GM23338 (cell line): ENCODE results near the gene SV2C. TPM values are rescaled to one million over a fixed set of nuclear protein-coding genes. Genes with fewer than 3 reads are reported as not detected.

Source experiments
- ATAC-seq: fragments of 200-7000 bp; cut with Tn5 transposase; 3 replicates; pipeline ENCODE4 v1.9.1; 2020
- DNase-seq: peaks from one replicate; pipeline ENCODE4 v3.0.0-alpha.2; 2015; ENCODE audit warnings: low spot score
- H2AFZ ChIP-seq: fragments of 200-600 bp; sonication (generic); 2 replicates; pipeline ENCODE4 v1.8.0; 2016; ENCODE audit warnings: antibody characterized with exemption, mild to moderate bottlenecking, moderate library complexity
- H3F3A ChIP-seq: fragments of 200-600 bp; sonication (generic); replicated peaks from 2 replicates; pipeline ENCODE4 v1.8.0; 2017; ENCODE audit warnings: antibody characterized with exemption, mixed run types, low read depth
- H3K27ac ChIP-seq: fragments of 200-600 bp; sonication (generic); 2 replicates; pipeline ENCODE4 v1.6.1; 2016; ENCODE audit warnings: low read depth
- H3K27me3 ChIP-seq: fragments of 200-600 bp; sonication (generic); 2 replicates; pipeline ENCODE4 v1.8.0; 2016; ENCODE audit warnings: mild to moderate bottlenecking, mixed run types, moderate library complexity; ENCODE audit not compliant: insufficient read depth
- H3K36me3 ChIP-seq: fragments of 200-600 bp; sonication (generic); 2 replicates; pipeline ENCODE4 v1.8.0; 2016; ENCODE audit warnings: mild to moderate bottlenecking; ENCODE audit not compliant: insufficient read depth
- H3K4me1 ChIP-seq: fragments of 200-600 bp; sonication (generic); 2 replicates; pipeline ENCODE4 v1.8.0; 2016; ENCODE audit warnings: mild to moderate bottlenecking, moderate library complexity; ENCODE audit not compliant: insufficient read depth
- H3K4me2 ChIP-seq: fragments of 200-600 bp; sonication (generic); 2 replicates; pipeline ENCODE4 v1.7.1; 2017; ENCODE audit warnings: mixed run types
- H3K4me3 ChIP-seq: fragments of 200-600 bp; sonication (generic); 2 replicates; pipeline ENCODE4 v1.6.1; 2016; ENCODE audit warnings: mixed run types
- H3K79me2 ChIP-seq: fragments of 200-600 bp; sonication (generic); replicated peaks from 2 replicates; pipeline ENCODE4 v1.8.0; 2017; ENCODE audit warnings: mild to moderate bottlenecking; ENCODE audit not compliant: insufficient read depth
- H3K9me2 ChIP-seq: fragments of 200-600 bp; sonication (generic); 2 replicates; pipeline ENCODE4 v1.8.0; 2017; ENCODE audit not compliant: insufficient read depth
- H4K20me1 ChIP-seq: fragments of 200-600 bp; sonication (generic); replicated peaks from 2 replicates; pipeline ENCODE4 v1.8.0; 2017; ENCODE audit warnings: mild to moderate bottlenecking; ENCODE audit not compliant: insufficient read depth
- H3K27ac Mint-ChIP-seq: 2 replicates; pipeline ENCODE4 v1.8.0; 2020; ENCODE audit warnings: inconsistent platforms, mild to moderate bottlenecking, moderate library complexity, mixed read lengths
- H3K27me3 Mint-ChIP-seq: 3 replicates; pipeline ENCODE4 v1.8.0; 2022; ENCODE audit warnings: low read depth, mild to moderate bottlenecking, moderate library complexity, mixed read lengths, inconsistent platforms; ENCODE audit not compliant: insufficient read depth, poor library complexity
- H3K36me3 Mint-ChIP-seq: 3 replicates; pipeline ENCODE4 v1.8.0; 2021; ENCODE audit warnings: low read depth, mild to moderate bottlenecking, inconsistent platforms, moderate library complexity, mixed read lengths
- H3K4me1 Mint-ChIP-seq: 3 replicates; pipeline ENCODE4 v1.8.0; 2020; ENCODE audit warnings: mild to moderate bottlenecking, inconsistent platforms, mixed read lengths
- H3K4me3 Mint-ChIP-seq: 3 replicates; pipeline ENCODE4 v1.8.0; 2021; ENCODE audit warnings: moderate library complexity, mild to moderate bottlenecking, inconsistent platforms, mixed read lengths
- H3K9me3 Mint-ChIP-seq: 3 replicates; pipeline ENCODE4 v1.8.0; 2020; ENCODE audit warnings: moderate library complexity, mild to moderate bottlenecking, inconsistent platforms, mixed read lengths
- CREB1 ChIP-seq: fragments of 250-450 bp; sonication (Bioruptor Pico); IDR thresholded peaks from 2 replicates; pipeline ENCODE4 v1.5.0; 2020; ENCODE audit warnings: low read depth, mild to moderate bottlenecking, moderate library complexity
- EZH2 ChIP-seq: fragments of 200-600 bp; sonication (generic); IDR thresholded peaks from one replicate; pipeline ENCODE4 v1.8.0; 2017; ENCODE audit warnings: antibody characterized with exemption, mild to moderate bottlenecking, low read depth; ENCODE audit not compliant: unreplicated experiment
- EZH2phosphoT487 ChIP-seq: fragments of 200-600 bp; sonication (generic); IDR thresholded peaks from one replicate; pipeline ENCODE4 v1.8.1; 2018; ENCODE audit warnings: antibody characterized with exemption; ENCODE audit not compliant: unreplicated experiment
- JUNB ChIP-seq: IDR thresholded peaks from one replicate; pipeline ENCODE4 v1.6.1; 2016; ENCODE audit warnings: antibody characterized with exemption; ENCODE audit not compliant: unreplicated experiment
- NANOG ChIP-seq: IDR thresholded peaks from 2 replicates; pipeline ENCODE4 v1.6.1; 2016; ENCODE audit warnings: antibody characterized with exemption, borderline replicate concordance
- POLR2AphosphoS5 ChIP-seq: IDR thresholded peaks from 2 replicates; pipeline ENCODE4 v1.6.1; 2016; ENCODE audit warnings: antibody characterized with exemption, low read depth
- STAT1 ChIP-seq: IDR thresholded peaks from one replicate; pipeline ENCODE4 v1.6.1; 2016; ENCODE audit warnings: antibody characterized with exemption; ENCODE audit not compliant: unreplicated experiment
- ZNF114 ChIP-seq: fragments of 250-450 bp; sonication (Bioruptor Pico); IDR thresholded peaks from 2 replicates; pipeline ENCODE4 v1.5.0; 2020; ENCODE audit warnings: mild to moderate bottlenecking, moderate library complexity
- ZNF331 ChIP-seq: fragments of 250-450 bp; sonication (Bioruptor Pico); IDR thresholded peaks from 2 replicates; pipeline ENCODE4 v1.5.0; 2020; ENCODE audit warnings: low read depth, mild to moderate bottlenecking, moderate library complexity
- polyA plus RNA-seq: library from polyadenylated mRNA; unstranded; fragments of >200 nt; fragmentation: Nextera tagmentation; extraction: Ambion mirVana; gene quantifications from 2 replicates; pipeline ENCODE4 v1.2.1, GENCODE V29; 2016
- total RNA-seq: library from RNA; depleted of rRNA; stranded (reverse); fragments of >200 nt; shearing (Covaris generic); gene quantifications from 2 replicates; pipeline ENCODE4 v1.2.3, GENCODE V29; 2014
- TF ChIP-seq, protein P1 (sequence below): IDR thresholded peaks from one replicate; pipeline ENCODE4 v1.6.1; 2018; ENCODE audit warnings: antibody characterized with exemption; ENCODE audit not compliant: unreplicated experiment
- TF ChIP-seq, protein P2 (sequence below): IDR thresholded peaks from 2 replicates; pipeline ENCODE4 v1.6.1; 2016; ENCODE audit warnings: antibody characterized with exemption
- TF ChIP-seq, protein P3 (sequence below): fragments of 250-450 bp; sonication (Bioruptor Pico); IDR thresholded peaks from 2 replicates; pipeline ENCODE4 v1.5.0; 2020; ENCODE audit warnings: mild to moderate bottlenecking, moderate library complexity

Gene SV2C
- total and polyA plus RNA-seq, 2 experiments from 2014 or later: 0.05 to 0.07 TPM

DNA sequence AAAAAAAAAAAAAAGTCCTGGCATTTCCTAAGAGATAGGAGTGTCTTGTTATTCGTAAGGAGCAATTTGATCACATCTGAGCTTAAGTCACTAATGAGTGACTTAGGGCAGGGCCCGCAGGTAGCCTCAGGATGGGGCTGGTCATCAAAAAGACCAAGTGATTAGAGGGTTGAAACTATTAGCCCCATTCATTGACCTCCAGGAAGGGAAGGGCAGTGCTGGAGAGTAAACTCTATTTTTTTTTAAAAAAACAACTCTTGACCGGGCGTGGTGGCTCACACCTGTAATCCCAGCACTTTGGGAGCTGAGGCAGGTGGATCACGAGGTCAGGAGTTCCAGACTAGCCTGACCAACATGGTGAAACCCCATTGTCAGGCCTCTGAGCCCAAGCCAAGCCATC, 273.7 kb downstream of the SV2C start (continued):
- TF ChIP-seq CREB1 (CRISPR knock-in tag): no peak

DNA sequence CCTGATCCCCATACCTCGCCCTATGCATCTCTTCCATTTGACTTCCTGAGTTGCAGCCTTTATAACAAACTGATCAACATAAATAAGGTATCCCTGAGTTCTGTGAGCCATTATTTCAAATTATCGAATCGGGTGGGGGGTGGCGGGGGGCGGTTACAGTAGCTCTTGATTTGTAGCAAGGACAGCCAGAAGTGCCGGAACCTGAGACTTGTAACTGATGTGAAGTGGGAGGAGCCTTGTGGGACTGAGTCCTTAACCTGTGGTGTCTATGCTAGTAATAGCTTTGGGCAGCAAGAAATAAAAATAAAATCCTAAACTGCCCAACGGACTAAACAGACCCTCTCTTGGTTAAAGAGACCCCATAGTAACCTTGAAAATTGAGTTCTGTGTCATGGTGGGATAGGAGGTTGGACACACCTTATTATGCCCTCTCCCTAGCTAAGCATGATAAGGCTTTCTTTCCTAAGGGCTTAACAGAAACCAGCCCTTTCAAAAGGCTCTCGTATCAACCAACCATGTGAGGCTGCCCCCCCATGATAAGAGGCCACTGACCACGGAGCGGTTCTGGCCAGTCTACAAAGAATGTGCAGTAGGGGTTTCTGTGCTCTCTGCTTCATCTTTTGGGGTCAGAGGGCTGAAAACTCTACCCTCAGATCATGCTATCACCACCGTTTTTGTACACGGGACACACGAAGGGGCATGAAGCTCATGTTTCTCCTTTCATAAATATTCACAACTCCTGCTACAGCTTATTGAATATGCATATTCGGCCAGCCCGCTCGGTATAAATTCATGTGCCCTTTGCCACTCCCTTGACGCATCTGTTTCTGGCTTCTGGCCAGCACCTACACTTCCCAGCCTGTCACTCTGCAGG, 280.4 kb downstream of the SV2C start:
- H3K27me3 Mint-ChIP-seq: peaks cover 8% of the 10 kb centered on the region
- no peak overlapping the region for H3K4me3 Mint-ChIP-seq
- H3K4me1 Mint-ChIP-seq: peaks cover 11% of the 10 kb centered on the region; the same call in 2 of the 3 replicates
- H3K27me3 ChIP-seq: no peaks in the 10 kb centered on the region
- H3K79me2 ChIP-seq: no peaks in the 10 kb centered on the region
- no peaks in the 10 kb centered on the region for H3K36me3 Mint-ChIP-seq
- H3K4me2 ChIP-seq: no peak overlapping the region
- ATAC-seq (no peak), DNase-seq (no peak)
- H3K9me2 ChIP-seq: peaks cover 11% of the 10 kb centered on the region; the same call in 1 of the 2 replicates
- no peaks in the 10 kb centered on the region for H3K4me1 ChIP-seq
- no peak overlapping the region for H3K27ac Mint-ChIP-seq
- no peaks in the 10 kb centered on the region for H3F3A ChIP-seq
- no peak overlapping the region for H2AFZ ChIP-seq
- H3K9me3 Mint-ChIP-seq: no peaks in the 10 kb centered on the region
- no peaks in the 10 kb centered on the region for H3K36me3 ChIP-seq
- no peak overlapping the region for H3K4me3 ChIP-seq
- no peaks in the 10 kb centered on the region for H4K20me1 ChIP-seq
- no peak overlapping the region for H3K27ac ChIP-seq
- no peak for TF ChIP-seq NANOG
- no peak for TF ChIP-seq ZNF114 (CRISPR knock-in tag)
- TF ChIP-seq POLR2AphosphoS5: no peak
- TF ChIP-seq JUNB: no peak
- no peak for TF ChIP-seq ZNF331 (CRISPR knock-in tag)
- TF ChIP-seq, protein P1, sequence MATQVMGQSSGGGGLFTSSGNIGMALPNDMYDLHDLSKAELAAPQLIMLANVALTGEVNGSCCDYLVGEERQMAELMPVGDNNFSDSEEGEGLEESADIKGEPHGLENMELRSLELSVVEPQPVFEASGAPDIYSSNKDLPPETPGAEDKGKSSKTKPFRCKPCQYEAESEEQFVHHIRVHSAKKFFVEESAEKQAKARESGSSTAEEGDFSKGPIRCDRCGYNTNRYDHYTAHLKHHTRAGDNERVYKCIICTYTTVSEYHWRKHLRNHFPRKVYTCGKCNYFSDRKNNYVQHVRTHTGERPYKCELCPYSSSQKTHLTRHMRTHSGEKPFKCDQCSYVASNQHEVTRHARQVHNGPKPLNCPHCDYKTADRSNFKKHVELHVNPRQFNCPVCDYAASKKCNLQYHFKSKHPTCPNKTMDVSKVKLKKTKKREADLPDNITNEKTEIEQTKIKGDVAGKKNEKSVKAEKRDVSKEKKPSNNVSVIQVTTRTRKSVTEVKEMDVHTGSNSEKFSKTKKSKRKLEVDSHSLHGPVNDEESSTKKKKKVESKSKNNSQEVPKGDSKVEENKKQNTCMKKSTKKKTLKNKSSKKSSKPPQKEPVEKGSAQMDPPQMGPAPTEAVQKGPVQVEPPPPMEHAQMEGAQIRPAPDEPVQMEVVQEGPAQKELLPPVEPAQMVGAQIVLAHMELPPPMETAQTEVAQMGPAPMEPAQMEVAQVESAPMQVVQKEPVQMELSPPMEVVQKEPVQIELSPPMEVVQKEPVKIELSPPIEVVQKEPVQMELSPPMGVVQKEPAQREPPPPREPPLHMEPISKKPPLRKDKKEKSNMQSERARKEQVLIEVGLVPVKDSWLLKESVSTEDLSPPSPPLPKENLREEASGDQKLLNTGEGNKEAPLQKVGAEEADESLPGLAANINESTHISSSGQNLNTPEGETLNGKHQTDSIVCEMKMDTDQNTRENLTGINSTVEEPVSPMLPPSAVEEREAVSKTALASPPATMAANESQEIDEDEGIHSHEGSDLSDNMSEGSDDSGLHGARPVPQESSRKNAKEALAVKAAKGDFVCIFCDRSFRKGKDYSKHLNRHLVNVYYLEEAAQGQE: no peak
- TF ChIP-seq EZH2phosphoT487: no peak
- TF ChIP-seq, protein P2, sequence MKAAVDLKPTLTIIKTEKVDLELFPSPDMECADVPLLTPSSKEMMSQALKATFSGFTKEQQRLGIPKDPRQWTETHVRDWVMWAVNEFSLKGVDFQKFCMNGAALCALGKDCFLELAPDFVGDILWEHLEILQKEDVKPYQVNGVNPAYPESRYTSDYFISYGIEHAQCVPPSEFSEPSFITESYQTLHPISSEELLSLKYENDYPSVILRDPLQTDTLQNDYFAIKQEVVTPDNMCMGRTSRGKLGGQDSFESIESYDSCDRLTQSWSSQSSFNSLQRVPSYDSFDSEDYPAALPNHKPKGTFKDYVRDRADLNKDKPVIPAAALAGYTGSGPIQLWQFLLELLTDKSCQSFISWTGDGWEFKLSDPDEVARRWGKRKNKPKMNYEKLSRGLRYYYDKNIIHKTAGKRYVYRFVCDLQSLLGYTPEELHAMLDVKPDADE: no peak
- TF ChIP-seq STAT1: no peak
- TF ChIP-seq EZH2: no peak
- TF ChIP-seq CREB1 (CRISPR knock-in tag): no peak
- TF ChIP-seq, protein P3, sequence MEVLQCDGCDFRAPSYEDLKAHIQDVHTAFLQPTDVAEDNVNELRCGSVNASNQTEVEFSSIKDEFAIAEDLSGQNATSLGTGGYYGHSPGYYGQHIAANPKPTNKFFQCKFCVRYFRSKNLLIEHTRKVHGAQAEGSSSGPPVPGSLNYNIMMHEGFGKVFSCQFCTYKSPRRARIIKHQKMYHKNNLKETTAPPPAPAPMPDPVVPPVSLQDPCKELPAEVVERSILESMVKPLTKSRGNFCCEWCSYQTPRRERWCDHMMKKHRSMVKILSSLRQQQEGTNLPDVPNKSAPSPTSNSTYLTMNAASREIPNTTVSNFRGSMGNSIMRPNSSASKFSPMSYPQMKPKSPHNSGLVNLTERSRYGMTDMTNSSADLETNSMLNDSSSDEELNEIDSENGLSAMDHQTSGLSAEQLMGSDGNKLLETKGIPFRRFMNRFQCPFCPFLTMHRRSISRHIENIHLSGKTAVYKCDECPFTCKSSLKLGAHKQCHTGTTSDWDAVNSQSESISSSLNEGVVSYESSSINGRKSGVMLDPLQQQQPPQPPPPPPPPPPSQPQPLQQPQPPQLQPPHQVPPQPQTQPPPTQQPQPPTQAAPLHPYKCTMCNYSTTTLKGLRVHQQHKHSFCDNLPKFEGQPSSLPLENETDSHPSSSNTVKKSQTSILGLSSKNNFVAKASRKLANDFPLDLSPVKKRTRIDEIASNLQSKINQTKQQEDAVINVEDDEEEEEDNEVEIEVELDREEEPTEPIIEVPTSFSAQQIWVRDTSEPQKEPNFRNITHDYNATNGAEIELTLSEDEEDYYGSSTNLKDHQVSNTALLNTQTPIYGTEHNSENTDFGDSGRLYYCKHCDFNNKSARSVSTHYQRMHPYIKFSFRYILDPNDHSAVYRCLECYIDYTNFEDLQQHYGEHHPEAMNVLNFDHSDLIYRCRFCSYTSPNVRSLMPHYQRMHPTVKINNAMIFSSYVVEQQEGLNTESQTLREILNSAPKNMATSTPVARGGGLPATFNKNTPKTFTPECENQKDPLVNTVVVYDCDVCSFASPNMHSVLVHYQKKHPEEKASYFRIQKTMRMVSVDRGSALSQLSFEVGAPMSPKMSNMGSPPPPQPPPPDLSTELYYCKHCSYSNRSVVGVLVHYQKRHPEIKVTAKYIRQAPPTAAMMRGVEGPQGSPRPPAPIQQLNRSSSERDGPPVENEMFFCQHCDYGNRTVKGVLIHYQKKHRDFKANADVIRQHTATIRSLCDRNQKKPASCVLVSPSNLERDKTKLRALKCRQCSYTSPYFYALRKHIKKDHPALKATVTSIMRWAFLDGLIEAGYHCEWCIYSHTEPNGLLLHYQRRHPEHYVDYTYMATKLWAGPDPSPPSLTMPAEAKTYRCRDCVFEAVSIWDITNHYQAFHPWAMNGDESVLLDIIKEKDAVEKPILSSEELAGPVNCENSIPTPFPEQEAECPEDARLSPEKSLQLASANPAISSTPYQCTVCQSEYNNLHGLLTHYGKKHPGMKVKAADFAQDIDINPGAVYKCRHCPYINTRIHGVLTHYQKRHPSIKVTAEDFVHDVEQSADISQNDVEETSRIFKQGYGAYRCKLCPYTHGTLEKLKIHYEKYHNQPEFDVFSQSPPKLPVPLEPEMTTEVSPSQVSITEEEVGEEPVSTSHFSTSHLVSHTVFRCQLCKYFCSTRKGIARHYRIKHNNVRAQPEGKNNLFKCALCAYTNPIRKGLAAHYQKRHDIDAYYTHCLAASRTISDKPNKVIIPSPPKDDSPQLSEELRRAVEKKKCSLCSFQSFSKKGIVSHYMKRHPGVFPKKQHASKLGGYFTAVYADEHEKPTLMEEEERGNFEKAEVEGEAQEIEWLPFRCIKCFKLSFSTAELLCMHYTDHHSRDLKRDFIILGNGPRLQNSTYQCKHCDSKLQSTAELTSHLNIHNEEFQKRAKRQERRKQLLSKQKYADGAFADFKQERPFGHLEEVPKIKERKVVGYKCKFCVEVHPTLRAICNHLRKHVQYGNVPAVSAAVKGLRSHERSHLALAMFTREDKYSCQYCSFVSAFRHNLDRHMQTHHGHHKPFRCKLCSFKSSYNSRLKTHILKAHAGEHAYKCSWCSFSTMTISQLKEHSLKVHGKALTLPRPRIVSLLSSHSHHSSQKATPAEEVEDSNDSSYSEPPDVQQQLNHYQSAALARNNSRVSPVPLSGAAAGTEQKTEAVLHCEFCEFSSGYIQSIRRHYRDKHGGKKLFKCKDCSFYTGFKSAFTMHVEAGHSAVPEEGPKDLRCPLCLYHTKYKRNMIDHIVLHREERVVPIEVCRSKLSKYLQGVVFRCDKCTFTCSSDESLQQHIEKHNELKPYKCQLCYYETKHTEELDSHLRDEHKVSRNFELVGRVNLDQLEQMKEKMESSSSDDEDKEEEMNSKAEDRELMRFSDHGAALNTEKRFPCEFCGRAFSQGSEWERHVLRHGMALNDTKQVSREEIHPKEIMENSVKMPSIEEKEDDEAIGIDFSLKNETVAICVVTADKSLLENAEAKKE: no peak
